GM18502 (cell line): Measurements from ENCODE around the gene MAF.

ENCODE experiments used
- ATAC-seq: cut with Tn5 transposase; IDR thresholded peaks from one replicate; pipeline ENCODE4 v1.9.1; 2021; ENCODE audit warnings: mild to moderate bottlenecking; ENCODE audit not compliant: unreplicated experiment, poor library complexity

Gene MAF

GRCh38 chr16:79593754-79594153 lies 6.8 kb downstream of the MAF start:
- ATAC-seq: no peak

DNA sequence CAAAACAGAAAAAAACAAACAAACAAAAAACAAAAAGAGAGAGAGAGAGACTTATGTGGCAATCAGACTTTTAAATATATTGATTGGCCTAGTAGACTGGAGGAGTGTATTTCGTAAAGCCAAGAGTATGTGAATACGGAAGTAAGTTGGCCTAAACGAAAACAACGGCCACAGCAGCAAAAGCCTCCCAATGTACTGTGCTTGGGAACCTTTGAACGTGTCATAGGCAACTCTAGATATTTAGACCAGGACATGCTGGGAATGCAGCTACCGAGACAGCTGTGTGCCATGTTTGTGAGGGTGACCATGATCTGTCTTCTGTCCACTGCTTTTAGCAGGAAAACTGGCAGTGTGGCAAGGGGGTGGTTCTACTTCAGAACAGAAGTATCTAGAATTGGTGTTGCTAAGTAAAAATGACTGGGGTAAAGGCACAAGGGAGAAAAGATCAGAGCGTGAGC lies 7.4 kb downstream of the MAF start:
- no peak for ATAC-seq

DNA sequence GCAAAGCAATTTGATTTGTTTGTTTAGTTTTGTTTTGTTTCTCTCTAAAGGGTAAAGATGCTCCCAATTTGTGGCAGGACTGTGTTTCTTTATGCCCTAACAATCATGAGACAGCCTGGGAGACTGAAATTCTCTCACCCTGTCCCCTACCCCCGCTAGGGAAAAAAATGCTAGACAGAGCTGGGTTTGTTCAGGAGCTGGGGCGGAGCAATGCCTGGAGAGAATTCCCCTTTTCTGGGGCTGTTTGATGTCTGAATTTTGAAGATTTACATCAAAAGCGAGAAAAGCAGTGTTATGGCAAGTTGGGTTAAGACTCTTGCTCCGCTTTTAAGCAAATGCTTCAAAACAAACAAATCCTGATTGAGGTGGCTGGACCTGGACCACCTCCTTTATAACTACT lies 8.4 kb downstream of the MAF start:
- no peak for ATAC-seq

GRCh38 chr16:79589601-79590102 lies 10.9 kb downstream of the MAF start:
- no peak for ATAC-seq

DNA sequence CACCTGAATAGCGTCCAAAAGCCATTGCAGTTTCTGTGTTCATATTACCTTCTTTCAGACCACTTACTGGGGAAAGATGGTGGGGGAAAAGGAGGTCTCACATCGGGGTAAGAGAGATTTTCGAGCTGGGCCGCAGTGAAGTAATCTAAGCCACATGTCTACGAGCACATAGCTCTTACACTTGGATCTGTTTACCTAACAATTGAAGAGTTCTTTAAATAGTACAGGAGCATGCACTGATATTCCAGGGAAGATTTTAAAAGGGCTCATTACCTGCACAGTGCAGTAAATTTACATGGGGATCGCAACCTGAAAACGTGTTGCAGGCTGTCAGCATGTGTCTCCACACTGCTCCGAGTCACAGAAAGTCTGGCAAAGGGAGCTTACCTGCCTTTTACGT lies 12.6 kb downstream of the MAF start:
- ATAC-seq: no peak

DNA sequence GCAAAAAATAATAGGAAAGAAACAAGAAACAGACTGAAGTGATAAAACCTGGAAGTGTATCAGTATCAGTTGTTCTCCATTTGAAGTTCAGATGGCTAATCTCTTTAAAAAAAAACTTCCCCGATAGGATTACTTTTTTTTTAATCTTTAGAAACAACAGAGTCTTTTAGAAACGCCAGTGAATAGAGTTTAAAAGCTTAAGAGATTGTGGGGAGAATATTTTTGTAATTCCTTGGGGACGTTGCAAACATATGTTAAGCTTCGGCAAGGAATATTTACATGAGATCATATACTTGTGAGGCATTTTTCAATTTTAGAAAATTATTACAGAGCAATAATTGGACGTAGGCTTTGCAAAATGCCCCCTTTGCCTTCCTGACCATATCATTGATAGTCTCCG lies 13.2 kb downstream of the MAF start:
- ATAC-seq: no peak

DNA sequence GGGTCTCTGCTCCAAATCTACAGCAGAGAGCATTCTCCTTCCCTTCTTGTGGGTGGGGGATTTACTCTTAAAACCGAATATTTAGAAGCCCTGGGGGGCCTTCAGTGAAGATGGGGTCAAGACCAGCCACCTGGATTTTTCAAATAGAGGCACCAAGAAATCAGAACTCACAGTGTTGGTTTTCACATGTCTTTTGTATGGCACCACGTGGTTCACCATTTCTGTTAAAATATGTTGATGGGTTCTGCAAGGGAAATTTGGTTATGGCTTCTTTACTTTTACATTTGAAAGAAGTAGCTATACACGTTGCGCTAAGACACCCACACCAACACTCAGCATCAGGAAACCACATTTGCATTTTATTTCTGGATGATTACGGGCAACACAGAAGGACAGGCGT lies 17.7 kb downstream of the MAF start:
- ATAC-seq: no peak

- ATAC-seq: no peak
Measured at GRCh38 chr16:79580453-79581191, 19.9 kb downstream of the MAF start.

DNA sequence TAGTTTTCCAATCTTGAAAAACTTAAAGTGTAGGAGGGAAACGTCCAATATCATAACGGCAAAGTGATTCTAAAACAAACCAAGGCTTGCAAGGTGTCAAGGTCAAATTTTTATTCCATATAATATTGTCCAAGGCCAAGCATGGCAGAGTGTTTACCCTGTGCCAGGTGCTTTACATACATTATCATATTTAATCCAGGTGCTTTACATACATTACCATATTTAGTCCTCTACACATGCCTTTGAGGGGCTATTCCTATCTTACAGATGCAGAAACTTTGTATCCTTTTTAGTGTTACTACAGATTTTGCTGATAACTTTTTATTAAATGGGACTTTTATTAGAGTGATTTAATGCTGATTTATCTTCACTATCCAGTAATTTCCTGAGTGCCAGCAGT lies 23.9 kb downstream of the MAF start:
- no peak for ATAC-seq

- ATAC-seq: no peak
Measured at GRCh38 chr16:79573884-79574283, 26.7 kb downstream of the MAF start.

GRCh38 chr16:79573071-79573470 lies 27.5 kb downstream of the MAF start:
- ATAC-seq: no peak

- ATAC-seq: no peak
Measured at GRCh38 chr16:79571903-79572535, 28.5 kb downstream of the MAF start.

- ATAC-seq: no peak
Measured at GRCh38 chr16:79571065-79571902, 29.3 kb downstream of the MAF start.

- ATAC-seq: no peak
Measured at GRCh38 chr16:79564671-79565107, 35.8 kb downstream of the MAF start.

- ATAC-seq: no peak
Measured at GRCh38 chr16:79563921-79564320, 36.6 kb downstream of the MAF start.

GRCh38 chr16:79562166-79562823 lies 38.2 kb downstream of the MAF start:
- ATAC-seq: no peak

DNA sequence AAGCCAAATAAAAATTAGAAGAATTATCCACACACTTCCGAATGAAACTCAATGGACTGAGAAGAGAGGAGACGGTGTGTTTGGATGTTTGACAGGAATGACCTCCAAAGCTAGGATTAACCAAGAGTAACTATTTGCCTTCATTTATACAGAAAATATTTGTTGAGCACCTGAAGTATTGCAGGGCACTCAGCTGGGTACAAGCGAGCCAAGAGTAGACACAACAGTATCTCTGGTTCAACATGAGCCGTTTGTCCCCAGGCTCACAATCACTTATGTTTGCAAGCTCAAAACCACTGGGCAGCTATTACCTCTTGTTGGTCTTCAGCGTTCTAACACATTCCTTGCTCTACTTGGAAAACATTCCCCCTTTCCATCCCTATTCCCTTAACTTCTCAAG lies 38.8 kb downstream of the MAF start:
- no peak for ATAC-seq

DNA sequence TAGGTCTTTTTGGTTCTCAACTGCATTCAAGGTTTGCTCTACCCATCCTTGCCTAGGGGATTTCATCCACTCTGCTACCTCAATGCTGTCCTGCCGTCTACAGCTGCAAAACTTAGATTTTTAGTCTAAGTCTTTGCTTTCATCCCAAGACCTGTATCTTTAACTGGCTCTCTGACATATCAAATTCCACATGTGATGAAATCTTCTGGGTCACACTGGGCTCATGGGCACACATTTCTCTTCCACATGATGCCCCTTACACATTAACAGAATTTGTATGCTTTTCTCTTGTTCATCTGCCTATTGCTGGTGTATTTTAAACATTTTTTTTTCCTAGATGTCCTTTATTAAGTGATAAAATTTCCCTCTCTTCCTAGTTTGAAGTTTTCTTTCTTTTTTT lies 39.6 kb downstream of the MAF start:
- no peak for ATAC-seq

GRCh38 chr16:79560318-79560717 lies 40.2 kb downstream of the MAF start:
- ATAC-seq: no peak

DNA sequence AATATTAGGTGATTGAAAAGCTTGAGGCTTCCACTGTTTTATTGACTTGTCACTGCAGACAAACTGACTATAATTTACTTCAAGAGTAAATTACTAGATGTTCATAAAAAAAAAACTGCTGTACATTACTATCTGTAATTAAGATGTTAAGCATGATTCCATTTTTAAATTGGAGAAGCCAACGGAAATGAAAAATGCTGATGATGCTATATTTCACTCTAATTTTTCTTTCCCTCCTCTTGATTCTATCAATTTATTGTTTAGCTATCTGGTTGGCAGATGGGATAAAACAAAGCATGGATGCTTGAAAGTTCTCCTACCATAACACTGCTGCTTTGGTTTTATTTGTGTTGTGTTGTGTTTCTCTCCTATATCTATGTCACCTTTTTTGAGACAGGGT lies 41.0 kb downstream of the MAF start:
- no peak for ATAC-seq
